Astrocyte of the spinal cord (primary cell): ENCODE results near the gene ASGR1.

Experiments
- DNase-seq: peaks from one replicate; pipeline ENCODE4 v3.0.0; 2011; ENCODE audit warnings: low read depth, low spot score
- H3K4me3 ChIP-seq: 2 replicates; pipeline ENCODE4 v1.5.1; 2011; ENCODE audit warnings: low read depth, mild to moderate bottlenecking, low read length, moderate library complexity
- CTCF ChIP-seq: IDR thresholded peaks from 2 replicates; pipeline ENCODE4 v1.5.1; 2012; ENCODE audit warnings: low read depth, mild to moderate bottlenecking, low read length, inconsistent platforms
- in situ Hi-C: cut with HindIII; loops from 2 replicates; pipeline ENCODE4 v1.10.0; 2017; ENCODE audit warnings: low sequenced_read_pairs

ASGR1 gene

GRCh38 chr17:7141824-7142223 lies 37.3 kb downstream of the ASGR1 start:
- in situ Hi-C loops = no loop called here
- no peak overlapping the region for H3K4me3 ChIP-seq
- no peak for TF ChIP-seq CTCF
- no peak for DNase-seq

GRCh38 chr17:7139400-7139799 lies 39.8 kb downstream of the ASGR1 start:
- DNase-seq = no peak
- in situ Hi-C loops = no loop called here
- H3K4me3 ChIP-seq = no peak overlapping the region
- TF ChIP-seq CTCF = no peak

- no peak for TF ChIP-seq CTCF
- in situ Hi-C loops = no loop called here
- no peak overlapping the region for H3K4me3 ChIP-seq
- DNase-seq = no peak
These were observed 40.3 kb downstream of the ASGR1 start for GRCh38 chr17:7138800-7139381.

- DNase-seq = no peak
- in situ Hi-C loops = no loop called here
- TF ChIP-seq CTCF = no peak
- H3K4me3 ChIP-seq = no peak overlapping the region
These were observed 41.8 kb downstream of the ASGR1 start for GRCh38 chr17:7137171-7137943.

- in situ Hi-C loops = no loop called here
- TF ChIP-seq CTCF = peak; percentile 94
- DNase-seq = peak; percentile 66
- H3K4me3 ChIP-seq = no peak overlapping the region
These were observed 42.8 kb downstream of the ASGR1 start for GRCh38 chr17:7136266-7136877.

- in situ Hi-C loops = no loop called here
- no peak for TF ChIP-seq CTCF
- no peak for DNase-seq
- H3K4me3 ChIP-seq = no peak overlapping the region
These were observed 45.3 kb downstream of the ASGR1 start for GRCh38 chr17:7133916-7134315.
